HG03457 (cell line): ENCODE data around the gene MAFG.

Source experiments
- ATAC-seq: cut with Tn5 transposase; IDR thresholded peaks from one replicate; pipeline ENCODE4 v1.9.1; 2021; ENCODE audit warnings: moderate number of reproducible peaks; ENCODE audit not compliant: unreplicated experiment

MAFG gene

GRCh38 chr17:81940538-81941483 lies 13.3 kb upstream of the MAFG start:
- no peak for ATAC-seq

- ATAC-seq, result no peak
Measured at GRCh38 chr17:81939881-81940385, 12.4 kb upstream of the MAFG start.

GRCh38 chr17:81939218-81939617 lies 11.7 kb upstream of the MAFG start:
- ATAC-seq, result no peak

- no peak for ATAC-seq
Measured at GRCh38 chr17:81935709-81936084, 8.2 kb upstream of the MAFG start.

- ATAC-seq, result no peak
Measured at GRCh38 chr17:81934850-81935708, 7.5 kb upstream of the MAFG start.

- ATAC-seq, result no peak
Measured at GRCh38 chr17:81934098-81934757, 6.7 kb upstream of the MAFG start.

- no peak for ATAC-seq
Measured at GRCh38 chr17:81933178-81933699, 5.7 kb upstream of the MAFG start.

GRCh38 chr17:81932333-81932983 lies 4.9 kb upstream of the MAFG start:
- ATAC-seq, result no peak

- ATAC-seq, result no peak
Measured at GRCh38 chr17:81931557-81932332, 4.2 kb upstream of the MAFG start.

- ATAC-seq, result no peak
Measured at GRCh38 chr17:81931189-81931556, 3.6 kb upstream of the MAFG start.

GRCh38 chr17:81930142-81931125 lies 2.9 kb upstream of the MAFG start:
- no peak for ATAC-seq

- no peak for ATAC-seq
Measured at GRCh38 chr17:81929253-81930141, 2.0 kb upstream of the MAFG start.

GRCh38 chr17:81928544-81929252 lies 1.2 kb upstream of the MAFG start:
- no peak for ATAC-seq

- peak; percentile 10 for ATAC-seq
Measured at GRCh38 chr17:81927152-81927652, 333 bp downstream of the MAFG start.

- ATAC-seq, result no peak
Measured at GRCh38 chr17:81926451-81927151, 934 bp downstream of the MAFG start.

- ATAC-seq, result no peak
Measured at GRCh38 chr17:81925860-81926450, 1.6 kb downstream of the MAFG start.
